ENCODE data around the gene TNP2.

TNP2 gene

DNA sequence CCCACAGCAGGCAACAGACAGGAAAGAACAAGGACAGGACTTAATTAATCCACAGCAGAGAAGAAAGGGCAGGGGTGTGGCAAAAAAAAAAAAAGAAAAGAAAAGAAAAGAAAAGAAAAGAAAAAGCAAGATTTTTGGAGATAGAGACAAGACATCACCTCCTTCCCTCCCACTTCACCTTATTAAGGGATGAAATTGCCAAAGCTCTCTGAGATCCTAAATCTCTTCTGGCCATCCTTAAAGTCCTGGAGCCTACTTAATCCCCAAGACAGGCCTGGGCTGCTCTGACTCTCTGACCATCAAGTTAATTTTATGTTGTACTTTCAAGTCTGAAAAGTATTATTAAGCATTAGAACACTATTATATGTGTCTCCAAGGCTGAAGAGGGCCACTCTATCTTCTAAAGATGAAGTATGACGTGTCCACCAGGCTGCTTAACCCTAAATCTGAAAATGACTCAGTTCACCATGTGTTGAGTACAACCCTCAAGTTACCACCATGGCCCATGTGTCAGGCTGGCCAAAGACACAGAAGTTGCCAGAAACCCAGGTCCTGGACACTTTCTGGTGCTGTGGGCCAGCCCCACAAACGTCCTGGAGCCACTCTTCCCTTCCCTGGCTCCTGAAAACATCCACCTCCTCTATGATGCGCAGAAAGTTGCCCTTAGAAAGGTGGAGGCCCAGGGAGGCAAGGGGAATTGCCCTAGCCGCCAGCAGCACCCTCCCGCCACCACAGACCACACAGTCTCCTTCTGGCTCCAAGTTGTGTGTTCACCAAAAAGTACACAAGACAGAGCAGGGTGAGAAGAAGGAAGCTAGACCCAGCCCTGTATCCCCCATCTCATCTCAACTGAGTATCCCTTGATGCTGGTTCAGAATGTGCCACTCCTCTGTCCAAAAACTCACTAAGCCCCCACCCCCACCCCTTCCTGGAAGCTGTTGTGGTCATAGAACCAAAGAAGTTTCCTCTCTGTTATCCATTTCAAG is 15.8 kb downstream of the TNP2 start:
- DNase-seq (ENCODE audit: low spot score), result no peak
- TF ChIP-seq, protein P1, sequence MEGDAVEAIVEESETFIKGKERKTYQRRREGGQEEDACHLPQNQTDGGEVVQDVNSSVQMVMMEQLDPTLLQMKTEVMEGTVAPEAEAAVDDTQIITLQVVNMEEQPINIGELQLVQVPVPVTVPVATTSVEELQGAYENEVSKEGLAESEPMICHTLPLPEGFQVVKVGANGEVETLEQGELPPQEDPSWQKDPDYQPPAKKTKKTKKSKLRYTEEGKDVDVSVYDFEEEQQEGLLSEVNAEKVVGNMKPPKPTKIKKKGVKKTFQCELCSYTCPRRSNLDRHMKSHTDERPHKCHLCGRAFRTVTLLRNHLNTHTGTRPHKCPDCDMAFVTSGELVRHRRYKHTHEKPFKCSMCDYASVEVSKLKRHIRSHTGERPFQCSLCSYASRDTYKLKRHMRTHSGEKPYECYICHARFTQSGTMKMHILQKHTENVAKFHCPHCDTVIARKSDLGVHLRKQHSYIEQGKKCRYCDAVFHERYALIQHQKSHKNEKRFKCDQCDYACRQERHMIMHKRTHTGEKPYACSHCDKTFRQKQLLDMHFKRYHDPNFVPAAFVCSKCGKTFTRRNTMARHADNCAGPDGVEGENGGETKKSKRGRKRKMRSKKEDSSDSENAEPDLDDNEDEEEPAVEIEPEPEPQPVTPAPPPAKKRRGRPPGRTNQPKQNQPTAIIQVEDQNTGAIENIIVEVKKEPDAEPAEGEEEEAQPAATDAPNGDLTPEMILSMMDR (IDR thresholded peaks at IDR 0.05; ENCODE audit: extremely low read depth, missing control alignments), result no peak

- TF ChIP-seq, protein P1 (IDR thresholded peaks at IDR 0.05; ENCODE audit: extremely low read depth, missing control alignments), result no peak
- no peak for DNase-seq (ENCODE audit: low spot score)
Measured at GRCh38 chr16:11252482-11252931, 16.6 kb downstream of the TNP2 start.

DNA sequence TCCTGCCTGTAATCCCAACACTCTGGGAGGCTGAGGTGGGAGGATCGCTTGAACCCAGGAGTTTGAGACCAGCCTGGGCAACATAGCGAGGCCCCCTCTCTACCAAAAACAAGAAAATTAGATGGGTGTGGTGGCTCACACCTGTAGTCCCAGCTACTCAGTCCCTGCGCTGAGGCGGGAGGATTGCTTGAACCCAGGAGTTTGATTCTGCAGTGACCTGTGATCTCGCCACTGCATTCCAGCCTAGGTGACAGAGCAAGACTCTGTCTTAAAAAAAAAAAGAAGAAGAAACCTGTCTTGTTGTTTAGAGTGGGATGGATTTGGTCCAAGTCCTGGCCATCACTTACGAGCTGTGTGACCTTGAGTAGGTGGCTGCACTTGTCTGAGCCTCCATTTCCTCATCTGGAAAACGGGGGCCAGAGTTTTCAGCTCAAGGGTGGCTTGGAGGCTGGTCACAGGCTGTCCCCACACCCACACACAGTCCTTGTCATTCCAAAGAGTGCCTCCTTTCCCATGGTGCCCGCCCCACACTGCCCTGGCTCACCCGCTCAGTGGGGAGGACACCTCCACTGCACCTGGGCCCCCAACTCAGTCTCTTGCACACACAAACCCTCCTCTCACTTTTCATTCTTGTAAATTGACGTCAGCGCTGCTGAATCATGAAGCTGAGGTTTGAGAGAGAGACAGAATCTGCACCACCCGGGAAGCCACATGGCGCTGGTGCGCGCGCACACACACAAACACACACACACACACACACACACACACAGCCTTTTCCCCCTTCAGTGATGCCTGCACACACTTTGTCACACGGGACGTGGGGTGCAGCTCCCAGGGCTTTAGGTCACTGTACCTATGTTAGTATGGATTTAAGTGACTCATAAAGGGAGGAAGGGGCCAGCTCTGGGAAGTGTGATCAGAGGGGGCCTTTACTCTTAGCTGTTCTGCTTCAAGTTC is 17.3 kb downstream of the TNP2 start:
- TF ChIP-seq, protein P1 (IDR thresholded peaks at IDR 0.05; ENCODE audit: extremely low read depth, missing control alignments), result no peak

GRCh38 chr16:11250786-11251524 is 18.2 kb downstream of the TNP2 start:
- TF ChIP-seq, protein P1 (IDR thresholded peaks at IDR 0.05; ENCODE audit: extremely low read depth, missing control alignments), result no peak
- no peak for DNase-seq (ENCODE audit: low spot score)

More for the DNA sequence above, 17.3 kb downstream of the TNP2 start:
- peak; percentile 71 for DNase-seq (ENCODE audit: low spot score)

DNA sequence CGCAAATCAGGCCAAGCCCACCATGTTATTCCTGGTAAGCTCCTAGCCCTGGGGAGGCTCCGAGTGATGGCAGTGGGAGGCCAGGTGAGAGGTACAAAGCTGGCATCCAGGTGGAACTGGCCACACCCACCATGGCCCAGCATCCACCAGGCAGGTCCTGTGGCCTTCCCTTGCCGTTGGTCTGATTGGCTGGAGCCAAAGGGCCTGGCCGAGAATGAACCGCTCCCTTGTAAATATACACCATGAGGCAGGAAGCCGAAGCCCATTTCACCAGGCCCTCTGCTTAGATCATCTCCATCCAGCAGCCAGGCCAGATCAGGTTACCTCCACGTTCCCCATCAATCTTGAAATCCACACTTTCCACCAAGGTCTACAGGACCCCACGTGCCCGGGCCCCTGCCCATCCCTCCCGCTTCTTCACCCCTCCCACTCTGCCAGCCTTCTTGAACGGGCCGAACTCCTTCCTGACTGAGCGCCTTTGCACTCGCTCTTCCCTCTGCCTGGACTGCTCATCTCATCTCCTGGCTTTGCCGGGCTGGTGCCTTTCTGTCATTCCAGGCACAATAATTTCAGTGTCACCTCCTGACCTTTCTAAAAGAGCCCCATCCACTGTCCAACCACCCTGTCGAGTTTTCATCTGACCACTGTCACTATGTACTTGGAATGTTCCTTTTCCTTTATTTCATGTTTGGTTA is 18.9 kb downstream of the TNP2 start:
- TF ChIP-seq, protein P1 (IDR thresholded peaks at IDR 0.05; ENCODE audit: extremely low read depth, missing control alignments), result no peak
- no peak for DNase-seq (ENCODE audit: low spot score)

GRCh38 chr16:11249233-11250061 is 19.7 kb downstream of the TNP2 start:
- TF ChIP-seq, protein P1 (IDR thresholded peaks at IDR 0.05; ENCODE audit: extremely low read depth, missing control alignments), result no peak
- no peak for DNase-seq (ENCODE audit: low spot score)

Measured in GM20000 (cell line).